ENCODE results near the gene YPEL4. TPM values are rescaled to one million over a fixed set of nuclear protein-coding genes. Genes with fewer than 3 reads are reported as not detected.

Gene YPEL4
- total RNA-seq, 1 experiment from 2014 or later, result not detected

DNA sequence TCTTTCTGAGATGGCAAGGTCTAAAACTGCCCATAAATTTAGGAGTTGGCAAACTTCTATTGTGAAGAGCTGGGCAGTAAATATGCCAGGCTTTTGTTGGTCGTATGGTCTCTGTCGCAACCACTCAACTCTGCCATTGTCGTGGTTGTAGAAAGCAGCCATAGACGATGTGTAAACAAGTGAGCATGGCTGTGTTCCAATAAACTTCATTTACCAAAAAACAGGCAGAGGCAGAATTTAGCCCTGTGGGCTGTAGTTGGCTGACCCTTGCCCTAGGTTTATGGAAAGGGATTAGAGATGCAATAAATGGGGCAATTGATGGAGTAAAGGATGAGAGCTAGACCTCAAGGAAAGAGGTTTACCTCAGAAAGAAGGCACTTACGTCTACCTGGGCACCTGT lies 17.6 kb downstream of the YPEL4 start:
- POLR2A ChIA-PET, result no interaction called here
- Histone ChIP-seq H3K9me3 (ENCODE audit: control insufficient read depth, insufficient read depth, low read depth, low read length) (no peaks in the 10 kb centered on the region), H3K4me1 (ENCODE audit: control insufficient read depth, insufficient read depth, low read length) (no peaks in the 10 kb centered on the region), H3K27ac (ENCODE audit: low read length) (no peak overlapping the region), H3K4me3 (ENCODE audit: low read depth in 2 of 2, low read length in 2 of 2) (no peak overlapping the region), H3K36me3 (ENCODE audit: control insufficient read depth, insufficient read depth, low read length) (no peaks in the 10 kb centered on the region), H3K27me3 (ENCODE audit: control insufficient read depth, insufficient read depth, low read length) (peaks cover 3% of the 10 kb centered on the region; the same call in 1 of the 2 replicates)
- BruUV-seq (replicated peaks), result no TSS peak
- in situ Hi-C loops (cut with HindIII; ENCODE audit: low pct_unique_long_range_greater_than_20kb, low sequenced_read_pairs) (no loop called here), intact Hi-C loops (cut with micrococcal nuclease; ENCODE audit: unreplicated experiment) (no loop called here)
- CTCF ChIA-PET, result interaction anchor here (1.0 kb wide), 1 partner anchor 12 kb away, joined by 4 read pairs; no protein-coding TSS in a partner anchor
- no peak for DNase-seq (ENCODE audit: low read depth, low spot score)
- ATAC-seq, result no peak
- TF ChIP-seq, protein P1, sequence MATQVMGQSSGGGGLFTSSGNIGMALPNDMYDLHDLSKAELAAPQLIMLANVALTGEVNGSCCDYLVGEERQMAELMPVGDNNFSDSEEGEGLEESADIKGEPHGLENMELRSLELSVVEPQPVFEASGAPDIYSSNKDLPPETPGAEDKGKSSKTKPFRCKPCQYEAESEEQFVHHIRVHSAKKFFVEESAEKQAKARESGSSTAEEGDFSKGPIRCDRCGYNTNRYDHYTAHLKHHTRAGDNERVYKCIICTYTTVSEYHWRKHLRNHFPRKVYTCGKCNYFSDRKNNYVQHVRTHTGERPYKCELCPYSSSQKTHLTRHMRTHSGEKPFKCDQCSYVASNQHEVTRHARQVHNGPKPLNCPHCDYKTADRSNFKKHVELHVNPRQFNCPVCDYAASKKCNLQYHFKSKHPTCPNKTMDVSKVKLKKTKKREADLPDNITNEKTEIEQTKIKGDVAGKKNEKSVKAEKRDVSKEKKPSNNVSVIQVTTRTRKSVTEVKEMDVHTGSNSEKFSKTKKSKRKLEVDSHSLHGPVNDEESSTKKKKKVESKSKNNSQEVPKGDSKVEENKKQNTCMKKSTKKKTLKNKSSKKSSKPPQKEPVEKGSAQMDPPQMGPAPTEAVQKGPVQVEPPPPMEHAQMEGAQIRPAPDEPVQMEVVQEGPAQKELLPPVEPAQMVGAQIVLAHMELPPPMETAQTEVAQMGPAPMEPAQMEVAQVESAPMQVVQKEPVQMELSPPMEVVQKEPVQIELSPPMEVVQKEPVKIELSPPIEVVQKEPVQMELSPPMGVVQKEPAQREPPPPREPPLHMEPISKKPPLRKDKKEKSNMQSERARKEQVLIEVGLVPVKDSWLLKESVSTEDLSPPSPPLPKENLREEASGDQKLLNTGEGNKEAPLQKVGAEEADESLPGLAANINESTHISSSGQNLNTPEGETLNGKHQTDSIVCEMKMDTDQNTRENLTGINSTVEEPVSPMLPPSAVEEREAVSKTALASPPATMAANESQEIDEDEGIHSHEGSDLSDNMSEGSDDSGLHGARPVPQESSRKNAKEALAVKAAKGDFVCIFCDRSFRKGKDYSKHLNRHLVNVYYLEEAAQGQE (IDR thresholded peaks at IDR 0.05; ENCODE audit: insufficient read depth in 1 of 2, low read depth in 2 of 2, low read length in 1 of 2), result no peak
- TF ChIP-seq SIN3A (IDR thresholded peaks at IDR 0.05; ENCODE audit: borderline replicate concordance, insufficient read depth, low read depth, low read length) (no peak), TCF7L2 (IDR thresholded peaks at IDR 0.05; ENCODE audit: low read depth, low read length) (no peak), POLR2AphosphoS5 (IDR thresholded peaks at IDR 0.05; ENCODE audit: low read depth, low read length) (no peak), CTCF (IDR thresholded peaks at IDR 0.05) (no peak)

- in situ Hi-C loops (cut with HindIII; ENCODE audit: low pct_unique_long_range_greater_than_20kb, low sequenced_read_pairs), result no loop called here
- peaks cover 3% of the 10 kb centered on the region; the same call in 1 of the 2 replicates for H3K27me3 ChIP-seq (ENCODE audit: control insufficient read depth, insufficient read depth, low read length)
- intact Hi-C loops (cut with micrococcal nuclease; ENCODE audit: unreplicated experiment), result no loop called here
- H3K4me1 ChIP-seq (ENCODE audit: control insufficient read depth, insufficient read depth, low read length), result no peaks in the 10 kb centered on the region
- ChIA-PET POLR2A (no interaction called here), CTCF (no interaction called here)
- H3K27ac ChIP-seq (ENCODE audit: low read length), result no peak overlapping the region
- no peak overlapping the region for H3K4me3 ChIP-seq (ENCODE audit: low read depth in 2 of 2, low read length in 2 of 2)
- no peak for ATAC-seq
- TF ChIP-seq CTCF (IDR thresholded peaks at IDR 0.05), result no peak
- no peak for TF ChIP-seq SIN3A (IDR thresholded peaks at IDR 0.05; ENCODE audit: borderline replicate concordance, insufficient read depth, low read depth, low read length)
- TF ChIP-seq TCF7L2 (IDR thresholded peaks at IDR 0.05; ENCODE audit: low read depth, low read length), result no peak
- TF ChIP-seq, protein P1 (IDR thresholded peaks at IDR 0.05; ENCODE audit: insufficient read depth in 1 of 2, low read depth in 2 of 2, low read length in 1 of 2), result no peak
- no peak for TF ChIP-seq POLR2AphosphoS5 (IDR thresholded peaks at IDR 0.05; ENCODE audit: low read depth, low read length)
- no TSS peak for BruUV-seq (replicated peaks)
- no peaks in the 10 kb centered on the region for H3K36me3 ChIP-seq (ENCODE audit: control insufficient read depth, insufficient read depth, low read length)
- H3K9me3 ChIP-seq (ENCODE audit: control insufficient read depth, insufficient read depth, low read depth, low read length), result no peaks in the 10 kb centered on the region
- DNase-seq (ENCODE audit: low read depth, low spot score), result no peak
These were observed 19.5 kb downstream of the YPEL4 start for GRCh38 chr11:57630171-57630570.
